Muscle of arm (tissue), 14 donors: ENCODE measurements around the gene POLR1E. TPM values are rescaled to one million over a fixed set of nuclear protein-coding genes. Genes with fewer than 3 reads are reported as not detected.

Experiments used
- DNase-seq: peaks from one replicate; pipeline ENCODE4 v3.0.0-alpha.2; 2013
- long read RNA-seq, 11 donors: transcript quantifications; one replicate each; lab custom pipeline, GENCODE V29; 2026
- polyA plus RNA-seq, 12 donors: library from polyadenylated mRNA; unstranded; fragments of 120-200 nt; gene quantifications; one replicate each; pipeline ENCODE4 v1.2.1, GENCODE V29; 2013; ENCODE audit not compliant: insufficient read length in 12 of 12

The POLR1E gene
- 10 to 100 TPM in 11 of 12 donors, not detected in 1; 17.4 to 30.8 (median 28.5) TPM for polyA plus RNA-seq
- long read RNA-seq, donor 1, partial matches to known transcripts: 0 of 3 reads
- long read RNA-seq, donor 1, other reads (novel, unspliced or antisense): 0 of 3 reads
- long read RNA-seq, donor 2, transcript POLR1E-202 (12 exons, 1,868 nt): major isoform, 7 of 15 reads
- long read RNA-seq, donor 2, partial matches to known transcripts: 8 of 15 reads
- long read RNA-seq, donor 2, other reads (novel, unspliced or antisense): 0 of 15 reads
- long read RNA-seq, donor 3, partial matches to known transcripts: 0 of 6 reads
- long read RNA-seq, donor 3, other reads (novel, unspliced or antisense): 0 of 6 reads
- long read RNA-seq, donor 4, transcript POLR1E-202 (12 exons, 1,868 nt): major isoform, 5 of 5 reads
- long read RNA-seq, donor 4, partial matches to known transcripts: 0 of 5 reads
- long read RNA-seq, donor 4, other reads (novel, unspliced or antisense): 0 of 5 reads
- long read RNA-seq, donor 5: 0 reads
- long read RNA-seq, donor 6, transcript POLR1E-202 (12 exons, 1,868 nt): major isoform, 6 of 6 reads
- long read RNA-seq, donor 6, partial matches to known transcripts: 0 of 6 reads
- long read RNA-seq, donor 6, other reads (novel, unspliced or antisense): 0 of 6 reads
- long read RNA-seq, donor 7, partial matches to known transcripts: 0 of 2 reads
- long read RNA-seq, donor 7, other reads (novel, unspliced or antisense): 0 of 2 reads
- long read RNA-seq, donor 8, transcript POLR1E-202 (12 exons, 1,868 nt): major isoform, 9 of 10 reads
- long read RNA-seq, donor 8, partial matches to known transcripts: 0 of 10 reads
- long read RNA-seq, donor 8, other reads (novel, unspliced or antisense): 0 of 10 reads
- long read RNA-seq, donor 9, transcript POLR1E-202 (12 exons, 1,868 nt): major isoform, 6 of 6 reads
- long read RNA-seq, donor 9, partial matches to known transcripts: 0 of 6 reads
- long read RNA-seq, donor 9, other reads (novel, unspliced or antisense): 0 of 6 reads
- long read RNA-seq, donor 10, transcript POLR1E-202 (12 exons, 1,868 nt): major isoform, 7 of 7 reads
- long read RNA-seq, donor 10, partial matches to known transcripts: 0 of 7 reads
- long read RNA-seq, donor 10, other reads (novel, unspliced or antisense): 0 of 7 reads
- long read RNA-seq, donor 11, transcript POLR1E-202 (12 exons, 1,868 nt): major isoform, 12 of 14 reads
- long read RNA-seq, donor 11, partial matches to known transcripts: 0 of 14 reads
- long read RNA-seq, donor 11, other reads (novel, unspliced or antisense): 0 of 14 reads

- DNase-seq: peak; percentile 88
These were observed at the start of gene POLR1E for GRCh38 chr9:37485389-37486255. TSS of gene POLR1E (plus strand) at chr9:37485948. CDS start at chr9:37486048, 100 bp downstream.

- DNase-seq: no peak
These were observed 49.2 kb upstream of the POLR1E start for GRCh38 chr9:37436540-37436939.

GRCh38 chr9:37437010-37437409, 48.7 kb upstream of the POLR1E start:
- no peak for DNase-seq

GRCh38 chr9:37437621-37438020, 48.1 kb upstream of the POLR1E start:
- DNase-seq: no peak

- DNase-seq: no peak
These were observed 47.4 kb upstream of the POLR1E start for GRCh38 chr9:37438359-37438758.

- no peak for DNase-seq
These were observed 43.9 kb upstream of the POLR1E start for GRCh38 chr9:37441776-37442370.

GRCh38 chr9:37442556-37442955, 43.2 kb upstream of the POLR1E start:
- no peak for DNase-seq

- no peak for DNase-seq
These were observed 42.2 kb upstream of the POLR1E start for GRCh38 chr9:37443566-37443965.

- no peak for DNase-seq
These were observed 40.9 kb upstream of the POLR1E start for GRCh38 chr9:37444890-37445289.

- DNase-seq: no peak
These were observed 39.9 kb upstream of the POLR1E start for GRCh38 chr9:37445832-37446231.

GRCh38 chr9:37446401-37446800, 39.3 kb upstream of the POLR1E start:
- DNase-seq: no peak

- DNase-seq: no peak
These were observed 38.6 kb upstream of the POLR1E start for GRCh38 chr9:37447111-37447510.

- no peak for DNase-seq
These were observed 35.7 kb upstream of the POLR1E start for GRCh38 chr9:37449862-37450632.

- no peak for DNase-seq
These were observed 34.1 kb upstream of the POLR1E start for GRCh38 chr9:37451628-37452027.

GRCh38 chr9:37452611-37453010, 33.1 kb upstream of the POLR1E start:
- no peak for DNase-seq

GRCh38 chr9:37453827-37454226, 31.9 kb upstream of the POLR1E start:
- no peak for DNase-seq

GRCh38 chr9:37454238-37454637, 31.5 kb upstream of the POLR1E start:
- DNase-seq: no peak

- no peak for DNase-seq
These were observed 29.7 kb upstream of the POLR1E start for GRCh38 chr9:37455884-37456647.

- DNase-seq: no peak
These were observed 28.9 kb upstream of the POLR1E start for GRCh38 chr9:37456817-37457216.
